Hepatocyte (in vitro differentiated cells): ENCODE results near the gene FCER1A. TPM values are rescaled to one million over a fixed set of nuclear protein-coding genes. Genes with fewer than 3 reads are reported as not detected.

Experiments
- DNase-seq: peaks from one replicate; pipeline ENCODE4 v3.0.0-alpha.2; 2016; ENCODE audit warnings: low spot score
- H2AFZ ChIP-seq: fragments of 200-600 bp; sonication (generic); 2 replicates; pipeline ENCODE4 v1.6.0; 2016; ENCODE audit warnings: antibody characterized with exemption, mild to moderate bottlenecking
- H3K27ac ChIP-seq: fragments of 200-600 bp; sonication (generic); 2 replicates; pipeline ENCODE4 v1.5.1; 2016; ENCODE audit warnings: mild to moderate bottlenecking
- H3K27me3 ChIP-seq: fragments of 200-600 bp; sonication (generic); 2 replicates; pipeline ENCODE4 v1.6.1; 2016
- H3K36me3 ChIP-seq: fragments of 200-600 bp; sonication (generic); replicated peaks from 2 replicates; pipeline ENCODE4 v1.5.1; 2016; ENCODE audit warnings: low read depth; ENCODE audit not compliant: insufficient read depth
- H3K4me1 ChIP-seq: fragments of 200-600 bp; sonication (generic); 2 replicates; pipeline ENCODE4 v1.5.1; 2016; ENCODE audit warnings: mild to moderate bottlenecking, moderate library complexity; ENCODE audit not compliant: insufficient read depth
- H3K4me2 ChIP-seq: fragments of 200-600 bp; sonication (generic); 2 replicates; pipeline ENCODE4 v1.6.0; 2016
- H3K4me3 ChIP-seq: fragments of 200-600 bp; sonication (generic); 2 replicates; pipeline ENCODE4 v1.5.1; 2016; ENCODE audit warnings: mild to moderate bottlenecking
- H3K79me2 ChIP-seq: fragments of 200-600 bp; sonication (generic); 2 replicates; pipeline ENCODE4 v1.6.0; 2017; ENCODE audit warnings: mild to moderate bottlenecking
- H3K9me2 ChIP-seq: fragments of 200-600 bp; sonication (generic); replicated peaks from 2 replicates; pipeline ENCODE4 v1.6.0; 2017; ENCODE audit warnings: mild to moderate bottlenecking; ENCODE audit not compliant: insufficient read depth
- H3K9me3 ChIP-seq: fragments of 200-600 bp; sonication (generic); 2 replicates; pipeline ENCODE4 v1.5.1; 2016; ENCODE audit warnings: low read depth, mild to moderate bottlenecking
- H4K20me1 ChIP-seq: fragments of 200-600 bp; sonication (generic); 2 replicates; pipeline ENCODE4 v1.6.0; 2016; ENCODE audit warnings: mild to moderate bottlenecking; ENCODE audit not compliant: insufficient read depth, poor library complexity, severe bottlenecking
- CTCF ChIP-seq: fragments of 200-600 bp; sonication (generic); IDR thresholded peaks from 2 replicates; pipeline ENCODE4 v1.5.1; 2016; ENCODE audit warnings: antibody characterized with exemption, mild to moderate bottlenecking; ENCODE audit not compliant: poor library complexity
- EZH2 ChIP-seq: fragments of 200-600 bp; sonication (generic); IDR thresholded peaks from 2 replicates; pipeline ENCODE4 v1.6.1; 2016; ENCODE audit warnings: antibody characterized with exemption, mild to moderate bottlenecking, borderline replicate concordance
- EZH2phosphoT487 ChIP-seq: fragments of 200-600 bp; sonication (generic); IDR thresholded peaks from one replicate; pipeline ENCODE4 v1.6.1; 2018; ENCODE audit warnings: antibody characterized with exemption, mild to moderate bottlenecking, low read depth, moderate library complexity; ENCODE audit not compliant: unreplicated experiment, severe bottlenecking
- WGBS: methylation state at CpG from one replicate; pipeline ENCODE4 v1.1.6; 2016; ENCODE audit warnings: low lambda C conversion rate; ENCODE audit errors: missing lambda C conversion rate; 5-methylcytosine and 5-hydroxymethylcytosine counted together
- polyA plus RNA-seq: library from polyadenylated mRNA; unstranded; fragments of >200 nt; fragmentation: Nextera tagmentation; extraction: Ambion mirVana; gene quantifications from 2 replicates; pipeline ENCODE4 v1.2.1, GENCODE V29; 2016
- total RNA-seq: library from RNA; depleted of rRNA; stranded (reverse); fragments of >200 nt; gene quantifications from 2 replicates; pipeline ENCODE4 v1.2.3, GENCODE V29; 2014

The FCER1A gene
- total and polyA plus RNA-seq, 2 experiments from 2014 or later = not detected

GRCh38 chr1:159296706-159297375 lies 5.3 kb upstream of the FCER1A start:
- H3K4me3 ChIP-seq = no peak overlapping the region
- no peaks in the 10 kb centered on the region for H3K4me1 ChIP-seq
- TF ChIP-seq EZH2phosphoT487 (no peak), EZH2 (no peak), CTCF (no peak)
- no peak for DNase-seq
- no peaks in the 10 kb centered on the region for H3K36me3 ChIP-seq
- no peak overlapping the region for H3K4me2 ChIP-seq
- H3K9me2 ChIP-seq = no peaks in the 10 kb centered on the region
- H4K20me1 ChIP-seq = no peaks in the 10 kb centered on the region
- H3K9me3 ChIP-seq = no peaks in the 10 kb centered on the region
- no peaks in the 10 kb centered on the region for H3K27me3 ChIP-seq
- no peaks in the 10 kb centered on the region for H3K79me2 ChIP-seq
- WGBS = 68% methylated on average over 9 of the region's 9 CpGs
- H3K27ac ChIP-seq = no peak overlapping the region
- H2AFZ ChIP-seq = no peak overlapping the region

- Histone ChIP-seq H4K20me1 (no peaks in the 10 kb centered on the region), H3K4me3 (no peak overlapping the region), H3K4me1 (no peaks in the 10 kb centered on the region), H3K27me3 (no peaks in the 10 kb centered on the region), H2AFZ (no peak overlapping the region), H3K4me2 (no peak overlapping the region), H3K27ac (no peak overlapping the region), H3K9me2 (no peaks in the 10 kb centered on the region), H3K79me2 (no peaks in the 10 kb centered on the region), H3K9me3 (no peaks in the 10 kb centered on the region), H3K36me3 (no peaks in the 10 kb centered on the region)
- 81% methylated on average over 4 of the region's 4 CpGs for WGBS
- TF ChIP-seq EZH2phosphoT487 (no peak), CTCF (no peak), EZH2 (no peak)
- no peak for DNase-seq
Observed at GRCh38 chr1:159300146-159300545, 2.0 kb upstream of the FCER1A start.

DNA sequence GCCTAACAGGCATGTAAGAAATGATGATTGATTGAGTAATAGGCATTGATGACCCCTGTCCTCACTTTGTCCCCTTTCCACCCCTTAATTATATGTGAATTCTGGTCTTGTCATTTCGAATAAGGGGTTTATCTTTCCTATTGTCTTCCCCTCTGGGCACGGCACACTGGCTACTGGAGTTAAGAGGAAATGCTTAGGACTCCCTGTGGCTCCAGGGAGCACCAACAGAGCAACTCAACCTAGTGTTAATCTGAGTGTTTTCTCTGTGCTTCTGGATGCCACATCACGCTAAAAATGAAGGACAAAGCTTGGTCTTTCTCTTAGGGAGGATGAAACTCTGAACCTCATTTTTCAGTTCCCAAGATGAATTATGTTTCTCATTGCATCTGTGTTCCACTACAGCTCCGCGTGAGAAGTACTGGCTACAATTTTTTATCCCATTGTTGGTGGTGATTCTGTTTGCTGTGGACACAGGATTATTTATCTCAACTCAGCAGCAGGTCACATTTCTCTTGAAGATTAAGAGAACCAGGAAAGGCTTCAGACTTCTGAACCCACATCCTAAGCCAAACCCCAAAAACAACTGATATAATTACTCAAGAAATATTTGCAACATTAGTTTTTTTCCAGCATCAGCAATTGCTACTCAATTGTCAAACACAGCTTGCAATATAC lies 5.3 kb downstream of the FCER1A start:
- Histone ChIP-seq H3K9me3 (no peaks in the 10 kb centered on the region), H3K9me2 (no peaks in the 10 kb centered on the region), H3K27ac (no peak overlapping the region), H3K4me2 (no peak overlapping the region), H3K36me3 (no peaks in the 10 kb centered on the region), H2AFZ (no peak overlapping the region), H3K79me2 (no peaks in the 10 kb centered on the region), H3K4me1 (no peaks in the 10 kb centered on the region), H4K20me1 (no peaks in the 10 kb centered on the region), H3K27me3 (no peaks in the 10 kb centered on the region), H3K4me3 (no peak overlapping the region)
- DNase-seq = no peak
- 62% methylated on average over 5 of the region's 5 CpGs for WGBS
- TF ChIP-seq EZH2 = no peak
- TF ChIP-seq EZH2phosphoT487 = no peak
- TF ChIP-seq CTCF = no peak
